HG03139 (cell line): Measurements from ENCODE around the gene CPSF3.
"Not testable (repeated sequence)": the region's sequence is repeated elsewhere in the genome, so short reads cannot be mapped to it uniquely, and the experiment has no call there.

Source experiments
- ATAC-seq: cut with Tn5 transposase; IDR thresholded peaks from one replicate; pipeline ENCODE4 v1.9.1; 2021; ENCODE audit not compliant: unreplicated experiment

Gene CPSF3

DNA sequence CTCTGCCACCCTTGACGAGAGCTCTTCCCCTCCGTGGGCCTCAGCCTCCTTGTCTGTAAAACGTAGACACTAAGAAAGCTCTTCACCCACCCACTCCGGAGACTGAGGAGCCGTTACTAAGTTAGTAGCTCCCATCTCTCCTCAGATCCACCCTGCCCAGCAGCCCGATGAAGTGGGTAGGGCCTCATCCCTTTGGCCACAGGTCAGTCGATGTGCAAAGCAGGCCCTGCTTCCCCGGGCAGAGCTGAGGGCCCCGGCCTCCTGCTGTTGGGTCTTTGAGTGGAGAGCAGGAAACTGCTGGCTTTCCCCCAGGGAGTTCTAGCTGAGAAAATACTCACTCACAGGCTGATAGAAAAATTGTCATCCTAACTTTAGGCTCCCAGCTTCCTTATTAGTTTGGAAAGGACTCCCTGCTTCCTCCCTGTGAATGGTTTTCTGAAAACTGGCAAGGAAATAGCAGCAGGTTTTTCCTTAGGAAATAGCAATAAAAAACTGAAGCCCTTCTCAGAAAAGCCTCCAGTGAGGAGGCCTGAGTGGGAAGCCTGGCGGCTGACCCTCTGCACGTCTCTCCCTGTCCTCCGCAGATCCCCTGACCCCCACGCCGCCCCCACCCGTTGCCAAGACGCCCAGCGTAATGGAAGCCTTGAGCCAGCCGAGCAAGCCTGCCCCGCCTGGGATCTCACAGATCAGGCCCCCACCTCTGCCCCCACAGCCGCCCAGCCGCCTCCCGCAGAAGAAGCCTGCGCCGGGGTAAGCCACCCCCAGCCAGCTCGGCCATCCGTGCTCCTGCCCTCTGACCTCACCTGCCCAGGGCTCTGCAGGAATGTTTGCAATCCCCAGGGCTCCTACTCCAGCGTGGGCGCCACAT lies 30.3 kb upstream of the CPSF3 start:
- no peak for ATAC-seq

DNA sequence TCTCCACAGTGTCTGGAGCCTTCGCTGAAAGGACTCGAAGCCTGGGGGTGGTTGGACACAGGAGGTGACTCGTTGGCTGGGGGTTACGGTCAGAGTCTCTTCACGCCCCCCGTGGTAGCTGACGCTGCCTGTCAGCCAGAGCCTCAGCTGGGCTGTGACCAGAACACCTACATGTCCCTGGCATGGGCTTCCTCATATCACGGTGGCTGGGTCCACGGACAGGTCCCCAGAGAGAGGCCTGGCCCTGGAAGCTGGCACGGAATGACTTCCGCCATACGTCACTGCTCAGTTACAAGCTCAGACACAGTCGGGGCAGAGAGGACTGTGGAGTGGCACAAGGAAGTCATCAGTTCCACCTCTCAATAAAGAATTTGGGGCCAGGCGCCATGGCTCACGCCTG lies 28.6 kb upstream of the CPSF3 start:
- ATAC-seq: no peak

DNA sequence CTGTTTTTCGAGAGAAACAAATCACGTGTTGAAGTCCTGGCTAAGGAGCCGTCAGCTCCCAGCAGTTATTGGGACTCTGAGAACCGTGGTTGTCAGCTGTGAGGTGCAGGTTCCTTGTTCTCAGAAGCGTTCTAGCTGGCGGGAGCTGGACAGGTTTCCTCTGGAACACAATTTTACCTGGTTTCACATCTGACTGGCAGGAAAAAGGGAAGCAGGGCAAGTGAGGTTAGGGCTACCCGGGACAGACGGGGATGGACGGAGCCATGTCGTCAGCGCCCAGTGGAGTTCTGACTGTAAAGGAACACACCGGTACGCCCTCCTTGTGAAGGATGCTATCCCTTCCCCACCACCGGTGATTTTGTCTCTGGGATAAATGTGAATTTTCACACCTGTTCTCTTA lies 26.3 kb upstream of the CPSF3 start:
- no peak for ATAC-seq

DNA sequence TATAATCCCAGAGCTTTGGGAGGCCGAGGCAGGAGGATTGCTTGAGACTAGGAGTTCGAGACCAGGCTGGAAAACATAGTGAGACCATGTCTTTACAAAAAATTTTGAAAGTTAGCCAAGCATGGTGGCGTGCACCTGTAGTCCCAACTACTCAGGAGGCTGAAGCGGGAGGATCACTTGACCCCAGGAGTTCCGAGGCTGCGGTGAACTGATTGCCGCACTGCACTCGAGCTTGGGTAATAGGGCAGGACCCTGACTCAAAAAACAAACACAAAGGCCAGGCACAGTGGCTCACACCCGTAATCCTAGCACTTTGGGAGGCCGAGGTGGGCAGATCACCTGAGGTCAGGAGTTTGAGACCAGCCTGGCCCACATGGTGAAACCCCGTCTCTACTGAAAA lies 25.2 kb upstream of the CPSF3 start:
- ATAC-seq: not testable (repeated sequence)

DNA sequence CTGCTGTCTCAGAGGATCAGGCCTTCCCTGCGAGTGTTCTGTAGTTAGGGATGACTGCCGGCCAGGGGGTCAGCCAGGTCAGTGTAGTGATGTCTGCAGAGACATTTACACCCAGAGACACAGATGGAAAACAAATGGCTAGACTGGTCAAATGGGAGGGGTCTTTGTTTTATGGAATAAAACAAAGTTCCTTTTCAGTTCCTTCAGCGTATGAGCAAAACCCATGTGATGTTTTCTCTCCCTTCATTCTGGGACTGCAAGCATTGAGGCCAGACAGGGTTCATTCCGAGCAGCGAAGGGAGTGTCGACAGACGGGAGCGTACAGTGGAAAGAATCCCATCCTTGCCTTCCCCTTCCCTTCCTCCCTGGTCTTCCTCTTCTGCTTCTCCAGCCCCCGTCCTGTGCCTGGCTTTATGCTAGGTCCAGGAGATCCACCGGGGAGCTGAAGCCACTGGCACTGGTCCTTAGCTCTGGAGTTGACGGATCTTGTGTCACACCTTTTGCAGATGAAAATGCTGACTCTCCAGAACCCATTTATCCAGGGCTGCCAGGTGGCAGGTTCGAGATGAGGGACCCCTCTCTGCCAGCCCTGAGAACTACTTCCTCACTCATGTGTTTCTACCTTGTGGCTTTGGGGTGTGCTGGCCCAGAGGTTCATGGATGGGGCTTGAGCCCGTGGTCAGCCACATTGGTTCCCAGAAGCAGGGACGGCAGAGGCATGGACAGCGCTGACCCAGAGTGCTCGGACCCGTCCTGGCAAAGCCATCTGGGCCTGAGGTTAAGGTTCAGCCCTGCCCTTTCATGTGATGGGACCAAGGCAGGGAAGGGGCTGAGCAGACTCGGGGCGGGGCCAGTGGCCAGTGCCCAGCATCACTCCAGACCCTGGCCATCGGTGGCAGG lies 24.3 kb upstream of the CPSF3 start:
- ATAC-seq: no peak

DNA sequence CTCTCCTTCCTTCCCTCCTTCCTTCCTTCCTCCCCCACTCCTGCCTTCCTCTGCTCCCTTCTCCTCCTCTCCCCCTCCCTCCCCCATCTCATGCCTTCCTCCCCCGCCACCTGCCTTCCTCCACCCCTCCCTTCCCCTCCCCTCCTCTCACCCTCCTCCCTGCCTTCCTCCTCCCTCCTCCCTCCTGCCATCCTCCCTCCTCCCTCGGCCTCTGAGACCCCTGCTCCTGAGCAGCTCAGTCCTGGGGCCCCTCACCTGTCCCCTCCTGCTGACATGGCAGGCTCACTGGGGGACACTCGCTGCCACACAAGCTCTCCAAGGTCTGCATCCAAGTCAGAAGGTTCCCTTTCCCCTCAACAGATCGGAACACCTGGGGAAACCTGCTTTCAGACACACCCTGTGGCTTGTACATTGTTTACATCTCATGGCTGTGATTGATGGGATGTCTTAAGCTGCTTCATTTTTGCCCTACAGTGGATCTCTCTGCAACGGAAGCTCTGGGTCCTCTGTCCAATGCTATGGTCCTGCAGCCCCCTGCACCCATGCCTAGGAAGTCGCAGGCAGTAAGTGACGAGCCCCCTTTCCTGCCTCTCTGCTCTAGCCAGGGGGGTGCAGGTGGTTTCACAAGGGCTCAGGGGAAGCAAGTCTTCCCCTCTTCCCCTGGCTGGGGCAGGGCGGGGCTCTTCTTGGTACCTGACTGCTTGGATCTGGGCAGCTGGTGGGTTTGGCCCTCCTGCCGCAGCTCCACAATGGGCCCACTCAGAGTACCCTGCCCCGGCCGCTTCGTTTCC lies 23.0 kb upstream of the CPSF3 start:
- ATAC-seq: no peak

DNA sequence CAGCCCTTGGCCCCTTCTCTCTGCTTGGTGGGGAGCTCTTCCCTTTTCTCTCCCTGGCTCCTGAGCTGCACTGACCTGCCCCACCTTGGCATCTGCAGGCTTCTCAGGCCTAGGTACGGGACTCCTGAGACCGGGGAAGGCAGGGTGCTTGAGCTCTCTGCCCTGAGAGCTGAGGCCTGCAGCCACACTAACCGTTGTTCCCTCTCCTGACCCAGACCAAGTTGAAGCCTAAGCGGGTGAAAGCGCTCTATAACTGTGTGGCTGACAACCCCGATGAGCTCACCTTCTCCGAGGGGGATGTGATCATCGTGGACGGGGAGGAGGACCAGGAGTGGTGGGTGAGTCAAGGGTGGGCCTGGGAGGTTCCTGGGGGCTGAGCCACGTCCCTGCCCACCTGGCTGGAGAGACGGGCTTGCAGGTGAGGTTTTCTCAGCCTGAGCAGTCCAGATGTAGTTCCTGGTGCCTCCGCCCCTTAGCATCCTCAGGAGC lies 22.4 kb upstream of the CPSF3 start:
- no peak for ATAC-seq

DNA sequence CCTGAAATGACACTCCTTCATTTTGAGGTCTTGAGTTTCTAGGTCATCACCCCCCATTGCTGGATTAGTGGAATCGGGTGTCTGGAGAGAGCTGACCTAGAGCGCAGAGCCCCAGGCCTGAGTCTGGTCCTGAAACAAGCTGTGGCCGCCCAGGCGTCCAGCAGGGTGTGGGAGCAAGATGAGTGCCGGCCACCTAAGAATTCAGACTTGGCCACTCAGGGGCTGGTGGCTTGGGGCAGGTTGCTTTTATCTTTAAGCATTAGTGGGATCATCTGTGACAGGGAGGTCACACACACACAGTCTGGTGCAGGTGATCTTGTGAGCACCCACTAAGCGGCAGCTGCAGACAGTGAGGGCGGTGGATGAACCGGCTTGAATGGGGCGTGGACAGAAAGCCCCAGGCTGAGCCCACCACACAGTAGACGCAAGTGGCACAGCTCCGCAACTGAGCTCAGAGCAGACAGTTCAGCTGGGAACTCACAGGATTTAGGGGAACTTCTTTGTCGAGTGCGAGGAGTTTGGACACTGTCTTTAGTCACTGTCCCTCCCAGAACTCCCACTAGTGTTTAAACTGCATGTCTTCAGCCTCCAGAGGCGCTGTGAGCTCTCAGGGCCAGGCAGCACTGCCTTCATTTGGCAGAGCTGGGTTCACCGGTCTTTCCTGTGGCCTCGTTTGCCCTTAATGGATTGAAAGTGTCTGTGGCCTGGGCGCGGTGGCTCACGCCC lies 21.6 kb upstream of the CPSF3 start:
- ATAC-seq: no peak

DNA sequence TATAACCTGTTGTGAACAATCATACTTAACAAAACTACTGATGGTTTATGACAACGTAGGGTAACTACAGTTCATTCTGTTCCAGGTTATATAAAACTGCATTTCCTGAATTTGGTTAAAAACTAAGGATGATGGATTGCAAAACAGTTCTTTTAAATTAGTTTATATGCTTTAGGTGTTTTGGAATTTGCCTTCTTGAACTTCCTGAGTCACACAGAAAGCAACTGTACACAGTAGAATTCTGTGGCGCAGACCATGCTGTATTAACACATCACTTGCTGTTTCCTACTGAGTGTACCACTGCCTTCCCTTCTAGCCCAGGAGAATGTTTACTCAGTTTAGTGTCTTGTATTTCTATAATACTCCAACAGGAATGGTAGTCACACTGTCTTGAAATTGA lies 19.5 kb upstream of the CPSF3 start:
- ATAC-seq: no peak

DNA sequence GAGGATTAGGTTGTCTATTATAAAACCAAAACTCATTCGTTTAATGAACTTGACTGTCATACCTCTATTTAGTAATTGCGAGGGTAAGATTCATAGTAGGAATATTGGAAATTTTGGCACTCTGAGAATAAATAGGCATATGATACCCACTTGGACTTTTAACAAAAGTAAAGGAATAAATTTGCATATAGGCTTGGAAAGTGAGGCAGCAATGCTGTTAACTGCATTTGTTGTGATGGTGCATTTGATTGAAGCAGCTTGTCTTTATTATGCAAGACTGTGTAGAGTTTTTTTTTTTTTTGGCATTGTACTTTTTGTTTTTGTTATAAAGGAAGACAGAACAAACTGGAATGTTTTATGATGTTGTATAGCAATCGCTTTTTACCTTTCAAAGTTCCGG lies 19.0 kb upstream of the CPSF3 start:
- ATAC-seq: no peak

DNA sequence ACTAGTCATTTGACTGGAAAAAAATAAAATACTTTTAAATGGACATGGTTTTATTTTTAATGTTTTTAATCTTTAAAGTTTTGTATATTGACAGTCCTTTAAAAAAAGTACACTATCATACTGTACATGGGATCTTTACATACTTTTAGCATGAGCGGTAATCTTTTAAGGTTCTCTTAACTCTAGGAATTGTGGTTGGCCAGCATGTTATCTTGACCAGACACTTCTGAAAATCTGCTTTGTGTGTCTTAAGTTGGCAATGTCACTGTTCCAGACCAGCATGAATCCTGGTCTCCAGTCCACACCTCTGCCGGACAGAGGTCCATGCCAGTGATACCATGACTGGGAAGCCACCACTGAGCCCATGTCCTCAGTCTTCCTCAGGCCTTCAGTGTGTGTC lies 17.8 kb upstream of the CPSF3 start:
- ATAC-seq: no peak

DNA sequence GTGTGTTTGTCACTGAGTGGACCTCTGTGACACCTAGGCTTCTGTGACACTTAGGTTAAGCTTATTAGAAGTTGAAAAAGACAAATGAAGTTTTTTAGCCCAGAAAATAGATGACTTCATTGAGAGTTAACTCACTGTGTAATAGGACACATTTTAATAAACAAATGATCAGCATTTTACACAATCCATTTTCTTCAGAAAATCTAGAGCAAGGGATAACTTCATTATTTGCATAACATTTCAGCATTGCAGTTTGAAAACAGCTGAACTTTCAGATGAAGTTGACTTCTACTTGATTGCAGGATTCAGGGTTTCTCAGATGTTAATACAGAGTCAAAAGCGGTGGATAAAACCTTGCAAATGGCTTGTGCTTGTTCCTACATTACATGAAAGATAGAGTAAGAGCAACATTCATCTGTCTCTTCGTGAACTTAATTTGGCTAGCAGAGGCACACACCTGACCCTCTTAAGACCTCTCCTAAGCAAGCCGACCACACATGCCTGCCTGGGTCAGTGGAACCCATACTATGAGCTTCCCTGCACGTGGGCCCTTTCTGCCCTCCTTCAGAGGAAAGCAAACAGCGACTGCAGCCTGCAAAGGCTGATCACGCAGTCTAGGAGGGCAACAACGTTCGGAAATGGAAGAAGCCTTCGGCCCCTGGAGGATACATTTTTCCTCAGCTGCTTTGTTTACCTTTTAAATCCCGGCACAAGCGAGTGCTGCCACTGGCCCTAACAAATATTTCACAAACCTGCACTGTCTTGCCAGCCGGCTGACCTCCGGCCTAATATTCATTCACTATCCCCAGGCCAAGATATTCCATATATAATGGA lies 16.7 kb upstream of the CPSF3 start:
- no peak for ATAC-seq

DNA sequence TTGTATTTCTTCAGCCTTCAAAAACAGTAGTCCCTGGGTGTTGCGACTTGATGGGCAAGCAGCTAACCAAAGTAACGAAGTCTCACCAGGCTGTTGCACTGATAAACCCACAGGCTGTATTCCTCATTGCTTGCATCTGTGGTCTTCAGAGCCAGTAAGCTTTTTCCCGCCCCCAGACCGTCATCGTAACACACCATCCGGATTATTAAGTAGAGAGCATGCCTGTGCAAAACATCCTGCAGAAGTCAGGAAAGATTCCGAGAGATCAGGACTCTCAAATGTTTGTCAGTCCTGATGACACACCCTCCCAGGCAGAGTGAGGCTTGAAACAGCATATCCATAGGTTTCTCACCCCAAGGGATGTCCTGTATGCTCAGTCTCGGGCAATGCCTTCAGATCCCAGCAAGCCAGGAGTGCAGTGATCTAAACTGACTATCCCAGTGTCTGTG lies 16.1 kb upstream of the CPSF3 start:
- no peak for ATAC-seq

DNA sequence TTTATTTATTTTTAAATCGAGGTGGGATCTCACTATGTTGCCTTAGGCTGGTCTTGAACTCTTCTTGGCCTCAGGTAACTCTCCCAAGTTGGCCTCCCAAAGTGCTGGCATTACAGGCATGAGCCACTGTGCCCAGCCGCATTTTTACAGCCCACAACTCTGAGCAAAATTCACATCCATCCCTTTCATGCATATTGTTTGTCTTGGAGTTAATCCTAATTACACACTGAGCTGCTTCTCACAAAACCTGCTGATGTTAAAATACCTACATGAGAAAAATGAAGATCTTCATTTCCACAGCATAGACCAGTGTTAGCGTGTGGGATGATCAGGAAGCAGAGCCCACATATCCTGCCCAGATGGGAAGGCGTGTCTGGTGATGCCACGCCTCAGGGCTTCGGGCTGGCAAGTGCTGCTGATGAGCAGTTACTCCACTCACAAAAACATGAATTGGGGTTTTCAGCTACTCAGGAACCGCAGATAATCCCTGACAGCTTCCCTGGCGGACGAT lies 14.8 kb upstream of the CPSF3 start:
- no peak for ATAC-seq

DNA sequence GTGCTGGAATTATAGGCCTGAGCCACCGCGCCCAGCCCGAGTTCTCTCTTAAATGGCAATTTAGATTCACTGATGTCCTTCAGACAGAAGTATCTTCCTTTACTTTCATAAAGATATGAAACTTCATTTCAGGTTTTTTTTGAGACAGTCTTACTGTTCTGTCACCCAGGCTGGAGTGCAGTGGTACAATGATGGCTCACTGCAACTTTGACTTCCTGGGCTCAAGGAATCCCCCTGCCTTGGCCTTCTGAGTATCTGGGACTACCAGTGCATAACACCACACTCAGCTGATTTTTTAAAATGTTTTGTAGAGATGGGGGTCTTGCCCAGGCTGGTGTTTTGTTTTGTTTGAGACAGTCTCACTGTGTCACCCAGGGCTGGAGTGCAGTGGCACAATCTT lies 13.3 kb upstream of the CPSF3 start:
- ATAC-seq: no peak

DNA sequence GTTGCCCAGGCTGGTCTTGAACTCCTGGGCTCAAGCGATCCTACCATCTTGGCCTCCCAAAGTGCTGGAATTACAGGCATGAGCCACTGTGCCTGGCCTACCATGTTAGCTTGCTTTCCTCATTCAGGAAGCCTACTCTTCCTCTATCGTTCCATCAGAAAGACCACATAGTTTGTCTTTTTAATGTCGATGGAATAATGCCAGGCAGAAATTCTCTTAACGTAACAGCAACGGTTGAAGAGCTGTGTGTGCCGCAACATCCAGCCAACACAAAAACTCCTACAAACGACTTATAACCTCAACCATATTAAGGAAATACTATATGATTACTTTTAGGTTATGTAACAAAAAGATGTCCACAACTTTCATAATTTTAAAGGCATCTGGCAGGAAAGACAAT lies 10.7 kb upstream of the CPSF3 start:
- ATAC-seq: no peak

DNA sequence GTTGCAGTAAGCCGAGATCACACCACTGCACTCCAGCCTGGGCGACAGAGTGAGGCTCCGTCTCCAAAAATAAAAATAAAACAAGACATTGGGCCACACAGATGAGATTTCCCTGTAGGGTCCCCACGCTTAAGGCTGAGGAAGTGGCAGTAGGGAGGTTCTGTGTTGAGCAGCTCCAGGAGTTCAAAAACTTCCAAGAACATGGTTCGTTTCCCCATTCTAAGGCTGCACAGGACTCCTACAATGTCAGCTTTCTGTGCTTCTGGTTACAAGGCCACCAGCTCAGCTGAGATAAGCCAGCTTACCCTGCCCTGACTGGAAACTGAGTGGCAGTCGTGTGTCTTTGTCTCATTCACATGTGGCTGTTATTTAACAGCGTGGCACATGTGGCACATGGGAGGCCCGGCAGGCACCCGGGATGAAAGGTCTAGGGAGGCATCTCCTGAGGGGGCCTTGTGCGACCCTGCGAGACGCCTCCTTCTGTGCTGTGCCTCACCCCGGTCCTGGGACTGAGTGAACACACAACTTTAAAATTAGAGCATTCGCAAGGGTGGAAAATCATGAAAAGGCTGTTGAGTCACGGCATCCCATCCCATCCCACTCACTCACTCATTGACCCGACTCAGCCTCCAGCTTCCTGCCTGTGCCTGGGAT lies 7.8 kb upstream of the CPSF3 start:
- ATAC-seq: no peak

DNA sequence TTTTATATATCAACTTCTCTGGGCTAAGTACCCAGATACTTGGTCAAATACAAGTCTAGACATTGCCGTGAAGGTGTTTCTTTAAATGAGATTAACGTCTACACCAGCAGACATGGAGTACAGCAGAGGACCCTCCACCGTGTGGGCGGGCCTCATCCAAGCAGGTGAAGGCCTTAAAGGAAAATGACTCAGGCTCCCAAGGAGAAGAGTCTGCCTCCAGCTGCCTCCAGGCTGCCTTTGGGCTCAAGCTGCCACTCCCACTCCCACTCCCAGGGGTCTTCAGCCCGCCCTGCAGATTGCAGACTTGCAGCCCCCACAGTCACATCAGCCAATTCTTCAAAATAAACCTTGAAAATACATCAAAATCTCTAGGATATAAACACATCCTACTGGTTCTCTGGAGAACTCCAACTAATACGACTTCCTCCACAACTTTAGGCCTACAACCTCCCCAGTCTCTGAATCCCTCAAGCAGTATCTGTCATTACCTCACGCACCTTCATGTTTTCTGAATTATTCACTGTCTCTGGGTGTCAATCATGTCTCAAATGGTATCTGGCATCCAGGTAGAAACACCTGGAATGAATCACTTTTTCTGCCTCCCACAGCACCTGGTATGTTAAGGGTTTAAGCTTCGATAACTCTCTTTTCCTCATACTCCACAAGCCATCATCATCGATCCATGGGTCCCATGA lies 7.0 kb upstream of the CPSF3 start:
- no peak for ATAC-seq
